Fibroblast of lung (primary cell): ENCODE results near the gene GPHN.

Source experiments
- EZH2 ChIP-seq: IDR thresholded peaks from 2 replicates; pipeline ENCODE4 v1.5.1; 2012; ENCODE audit warnings: low read length, control low read depth, mild to moderate bottlenecking; ENCODE audit errors: missing control alignments
- TF ChIP-seq, protein P1 (sequence below), 2 donors: IDR thresholded peaks in 1 of 2; conservative IDR thresholded peaks in 1 of 2; 1 replicate in 1 of 2; 2 replicates in 1 of 2; pipeline ENCODE4 v1.5.1; 2011 to 2012; ENCODE audit warnings: low read length in 2 of 2, control low read depth in 1 of 2, inconsistent platforms in 1 of 2, low read depth in 1 of 2, mild to moderate bottlenecking in 1 of 2

GRCh38 chr14:66543996-66544395 lies 36.0 kb downstream of the GPHN start:
- TF ChIP-seq, protein P1, sequence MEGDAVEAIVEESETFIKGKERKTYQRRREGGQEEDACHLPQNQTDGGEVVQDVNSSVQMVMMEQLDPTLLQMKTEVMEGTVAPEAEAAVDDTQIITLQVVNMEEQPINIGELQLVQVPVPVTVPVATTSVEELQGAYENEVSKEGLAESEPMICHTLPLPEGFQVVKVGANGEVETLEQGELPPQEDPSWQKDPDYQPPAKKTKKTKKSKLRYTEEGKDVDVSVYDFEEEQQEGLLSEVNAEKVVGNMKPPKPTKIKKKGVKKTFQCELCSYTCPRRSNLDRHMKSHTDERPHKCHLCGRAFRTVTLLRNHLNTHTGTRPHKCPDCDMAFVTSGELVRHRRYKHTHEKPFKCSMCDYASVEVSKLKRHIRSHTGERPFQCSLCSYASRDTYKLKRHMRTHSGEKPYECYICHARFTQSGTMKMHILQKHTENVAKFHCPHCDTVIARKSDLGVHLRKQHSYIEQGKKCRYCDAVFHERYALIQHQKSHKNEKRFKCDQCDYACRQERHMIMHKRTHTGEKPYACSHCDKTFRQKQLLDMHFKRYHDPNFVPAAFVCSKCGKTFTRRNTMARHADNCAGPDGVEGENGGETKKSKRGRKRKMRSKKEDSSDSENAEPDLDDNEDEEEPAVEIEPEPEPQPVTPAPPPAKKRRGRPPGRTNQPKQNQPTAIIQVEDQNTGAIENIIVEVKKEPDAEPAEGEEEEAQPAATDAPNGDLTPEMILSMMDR (conservative IDR thresholded peaks at IDR 0.05 in 1 of 2, IDR thresholded peaks at IDR 0.05 in 1 of 2; ENCODE audit: low read depth in 1 of 2, low read length in 2 of 2) = no peak
- no peak for TF ChIP-seq EZH2
